Stimulated activated naive CD4-positive, alpha-beta T cell treated with Interleukin-2 at 50 U/mL for 16 hours (primary cell): ENCODE data around the gene ZNF800.
"Not testable (repeated sequence)": the region's sequence is repeated elsewhere in the genome, so short reads cannot be mapped to it uniquely, and the experiment has no call there.

ENCODE experiments used
- DNase-seq: peaks from one replicate; lab custom pipeline; 2025; lab: John Stamatoyannopoulos, UW

ZNF800 gene, protein sequence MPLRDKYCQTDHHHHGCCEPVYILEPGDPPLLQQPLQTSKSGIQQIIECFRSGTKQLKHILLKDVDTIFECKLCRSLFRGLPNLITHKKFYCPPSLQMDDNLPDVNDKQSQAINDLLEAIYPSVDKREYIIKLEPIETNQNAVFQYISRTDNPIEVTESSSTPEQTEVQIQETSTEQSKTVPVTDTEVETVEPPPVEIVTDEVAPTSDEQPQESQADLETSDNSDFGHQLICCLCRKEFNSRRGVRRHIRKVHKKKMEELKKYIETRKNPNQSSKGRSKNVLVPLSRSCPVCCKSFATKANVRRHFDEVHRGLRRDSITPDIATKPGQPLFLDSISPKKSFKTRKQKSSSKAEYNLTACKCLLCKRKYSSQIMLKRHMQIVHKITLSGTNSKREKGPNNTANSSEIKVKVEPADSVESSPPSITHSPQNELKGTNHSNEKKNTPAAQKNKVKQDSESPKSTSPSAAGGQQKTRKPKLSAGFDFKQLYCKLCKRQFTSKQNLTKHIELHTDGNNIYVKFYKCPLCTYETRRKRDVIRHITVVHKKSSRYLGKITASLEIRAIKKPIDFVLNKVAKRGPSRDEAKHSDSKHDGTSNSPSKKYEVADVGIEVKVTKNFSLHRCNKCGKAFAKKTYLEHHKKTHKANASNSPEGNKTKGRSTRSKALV

GRCh38 chr7:127392566-127393367 lies at the start of gene ZNF800:
Gene ZNF800, minus strand, starts transcription at chr7:127392708. Its CDS starts 1,151 bp downstream, at chr7:127391557.
- DNase-seq, result peak; percentile 89

- DNase-seq, result no peak
These were observed 47.7 kb upstream of the ZNF800 start for GRCh38 chr7:127440206-127440605.

DNA sequence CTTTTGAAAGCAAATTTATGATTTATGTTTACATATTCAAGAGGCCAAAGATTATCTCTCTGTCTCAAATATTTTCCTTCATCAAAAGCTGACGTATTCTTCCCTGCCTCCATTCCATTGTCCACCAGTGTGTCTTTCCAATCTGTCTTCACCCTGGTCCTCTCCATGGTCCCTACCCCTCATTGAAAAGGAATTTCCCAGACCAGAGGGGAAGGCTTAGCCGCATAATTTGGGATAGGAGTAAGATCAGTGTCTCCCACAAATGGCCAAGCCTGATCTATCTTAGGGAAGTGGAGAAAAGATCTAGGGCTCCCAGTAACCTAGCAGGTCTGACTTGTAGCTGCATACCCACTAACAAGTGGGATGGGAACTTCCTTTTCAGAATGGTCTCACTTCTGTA lies 46.3 kb upstream of the ZNF800 start:
- no peak for DNase-seq

GRCh38 chr7:127437837-127438236 lies 45.3 kb upstream of the ZNF800 start:
- DNase-seq, result no peak

GRCh38 chr7:127437241-127437640 lies 44.7 kb upstream of the ZNF800 start:
- DNase-seq, result no peak

- DNase-seq, result not testable (repeated sequence)
These were observed 36.8 kb upstream of the ZNF800 start for GRCh38 chr7:127429281-127429680.

DNA sequence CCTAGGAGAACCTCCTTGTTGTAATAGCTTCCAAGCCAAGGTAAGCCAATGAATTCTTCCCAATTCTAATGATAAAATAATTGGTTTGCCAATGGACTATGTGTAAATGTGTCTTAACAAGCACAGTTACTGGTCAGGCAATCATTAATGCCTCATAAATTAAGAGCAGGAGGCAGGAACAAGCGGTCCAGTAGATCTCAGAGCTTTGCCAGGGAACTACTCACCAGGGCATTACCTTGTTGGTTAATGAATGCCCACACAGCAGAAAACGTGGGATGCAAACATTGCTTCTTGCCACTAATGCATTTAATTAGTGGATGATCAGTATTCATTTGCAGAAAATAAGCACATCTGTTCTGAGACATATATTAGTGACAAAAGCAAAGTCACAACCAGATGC lies 26.7 kb upstream of the ZNF800 start:
- DNase-seq, result no peak

DNA sequence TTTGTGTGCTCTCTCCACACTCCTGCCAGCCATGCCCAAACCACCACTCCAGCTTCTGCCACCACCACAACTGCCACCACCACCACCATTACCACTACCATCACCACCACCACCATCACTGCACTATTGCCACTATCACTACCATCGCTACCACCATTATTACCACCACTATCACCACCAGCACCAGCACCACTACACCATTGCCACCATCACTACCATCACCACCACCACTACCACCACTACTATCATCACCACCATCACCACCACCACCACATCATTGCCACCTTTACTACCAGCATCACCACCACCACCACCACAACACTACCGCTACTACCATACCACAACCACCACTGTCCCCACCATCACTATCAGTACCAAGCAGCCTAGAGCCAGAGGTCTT lies 26.0 kb upstream of the ZNF800 start:
- DNase-seq, result no peak

GRCh38 chr7:127417346-127417745 lies 24.8 kb upstream of the ZNF800 start:
- DNase-seq, result no peak

- no peak for DNase-seq
These were observed 22.7 kb upstream of the ZNF800 start for GRCh38 chr7:127415060-127415742.

DNA sequence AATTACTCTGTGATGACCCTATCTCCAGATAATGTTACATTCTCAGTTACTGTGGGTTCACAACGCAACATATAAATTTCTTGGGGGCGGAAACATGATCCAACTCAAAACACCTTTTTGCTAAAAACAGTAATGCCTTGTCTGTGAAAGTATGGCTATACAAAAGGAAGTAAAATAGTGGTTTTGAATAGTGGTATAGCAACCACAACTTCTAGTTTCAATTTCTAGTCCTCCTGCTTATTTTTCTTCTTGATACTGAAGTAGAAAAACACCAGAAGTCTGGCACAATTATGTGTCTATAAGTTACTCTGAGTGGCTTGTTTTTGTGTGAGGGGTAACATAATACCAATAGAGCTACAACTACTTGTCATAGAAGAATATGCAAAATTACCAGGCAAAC lies 21.5 kb upstream of the ZNF800 start:
- DNase-seq, result no peak

DNA sequence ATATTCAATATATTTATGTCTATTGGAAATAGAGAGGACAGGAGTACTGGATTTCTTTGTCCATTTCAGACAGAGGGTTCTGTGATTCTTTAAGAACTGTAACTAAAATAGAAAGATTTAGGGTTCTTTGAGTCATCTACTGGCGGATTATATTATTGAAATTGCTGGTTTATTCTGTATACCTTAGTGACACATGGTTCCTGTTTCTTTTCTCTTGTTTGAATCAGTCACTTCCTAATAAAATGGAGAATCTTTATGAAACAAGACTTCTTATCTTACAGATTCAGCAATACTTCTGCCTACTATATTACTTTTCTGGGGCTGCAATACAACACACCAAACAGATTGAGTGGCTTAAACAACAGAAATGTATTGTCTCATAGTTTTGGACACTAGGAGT lies 20.8 kb upstream of the ZNF800 start:
- no peak for DNase-seq

DNA sequence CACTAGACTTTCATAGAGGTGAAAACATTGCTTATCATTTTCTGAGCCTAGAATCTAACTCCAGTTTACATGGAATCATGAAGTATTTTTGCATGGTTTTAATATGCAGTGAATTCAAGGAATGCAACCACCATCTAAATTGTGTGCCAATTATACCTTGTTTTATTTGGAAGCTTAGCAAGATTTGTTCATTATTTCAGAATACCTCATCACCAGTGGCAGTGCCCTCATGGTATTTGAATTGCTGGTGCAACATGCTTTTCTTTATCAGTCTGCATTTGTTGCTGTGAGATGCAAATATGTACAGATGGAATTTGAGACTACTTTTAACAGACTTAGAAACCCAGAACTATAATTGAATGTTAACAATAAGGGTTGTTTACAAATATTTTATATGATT lies 18.7 kb upstream of the ZNF800 start:
- no peak for DNase-seq

DNA sequence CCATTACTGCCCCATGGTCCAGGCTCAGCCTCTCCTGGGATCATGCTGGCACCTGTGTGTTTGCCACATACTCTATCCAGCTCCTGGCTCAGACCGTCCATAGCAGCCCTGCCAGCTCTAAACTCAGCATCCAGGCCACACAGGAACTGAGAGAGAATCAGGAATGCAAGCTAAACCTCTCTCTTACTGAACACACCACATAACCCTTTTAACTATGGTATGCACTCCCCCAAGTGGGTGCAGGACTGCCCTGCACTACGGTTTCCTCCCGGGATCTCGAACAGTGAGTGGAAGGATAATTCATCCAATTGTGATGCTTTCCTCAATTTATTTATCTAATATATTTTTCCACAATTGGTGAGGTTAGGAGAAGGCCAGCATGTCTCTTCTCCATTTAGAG lies 17.1 kb upstream of the ZNF800 start:
- DNase-seq, result no peak

- DNase-seq, result no peak
These were observed 12.0 kb upstream of the ZNF800 start for GRCh38 chr7:127404286-127405072.

DNA sequence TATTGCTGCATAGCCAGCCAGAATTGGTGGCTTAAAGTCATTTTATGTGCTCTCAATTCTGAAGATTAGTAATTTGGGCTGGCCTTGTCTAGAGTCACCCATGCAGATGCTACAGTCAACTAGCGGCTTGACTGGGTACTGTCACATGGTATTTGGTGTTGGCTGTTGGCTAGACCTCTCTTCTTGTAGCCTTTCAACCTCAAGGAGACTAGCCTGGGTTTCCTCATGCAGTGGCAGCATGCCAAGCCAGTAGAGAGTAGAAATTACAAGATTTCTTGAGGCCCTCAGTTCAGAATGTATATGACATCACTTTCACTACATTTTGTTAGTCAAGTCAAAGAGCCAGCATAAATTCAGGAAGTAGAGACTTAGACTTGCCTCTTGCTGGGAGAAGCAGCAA lies 3.7 kb upstream of the ZNF800 start:
- no peak for DNase-seq

GRCh38 chr7:127395104-127395503 lies 2.6 kb upstream of the ZNF800 start:
- DNase-seq, result peak; percentile 24

DNA sequence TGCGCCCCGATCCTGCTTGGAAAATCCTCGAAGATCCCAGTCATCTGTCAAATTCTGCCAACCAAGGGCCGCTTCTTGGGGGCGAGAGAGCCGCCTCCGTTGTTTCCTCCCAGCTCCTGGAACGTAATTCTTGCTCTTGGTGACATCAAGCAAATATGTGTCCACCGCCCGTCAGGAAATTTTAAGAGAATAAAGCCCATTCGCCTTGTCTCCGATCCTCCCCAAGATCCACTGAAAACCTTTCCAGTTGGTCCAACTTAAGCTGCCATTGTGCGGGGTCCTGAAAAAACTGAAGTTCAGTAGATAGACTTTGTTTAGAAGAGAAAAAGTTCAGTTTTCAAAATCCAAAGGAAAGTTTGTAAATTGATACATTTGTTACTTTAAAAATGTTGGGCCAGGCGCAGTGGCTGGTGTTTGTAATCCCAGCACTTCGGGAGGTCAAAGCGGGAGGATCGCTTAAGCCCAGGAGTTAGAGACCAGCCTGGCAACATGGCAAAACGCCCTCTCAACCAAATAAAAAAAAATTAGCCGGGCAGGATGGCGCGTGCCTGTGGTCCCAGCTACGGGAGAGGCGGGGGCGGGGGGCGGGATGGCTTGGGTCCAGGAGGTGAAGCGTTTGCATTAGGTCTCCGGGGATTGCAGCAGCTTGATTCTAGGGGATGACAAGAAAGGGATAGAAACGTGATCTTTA lies 1.0 kb upstream of the ZNF800 start:
- no peak for DNase-seq

- peak; percentile 71 for DNase-seq
These were observed 334 bp downstream of the ZNF800 start for GRCh38 chr7:127392182-127392565.

GRCh38 chr7:127391591-127392181 lies 822 bp downstream of the ZNF800 start:
- DNase-seq, result peak; percentile 44
